Central memory CD4-positive, alpha-beta T cell (primary cell): ENCODE measurements around the gene TFAP2E.

Source experiments
- DNase-seq: peaks from one replicate; pipeline ENCODE4 v3.0.0; 2022
- total RNA-seq, 3 experiments: gene quantifications; one replicate each; lab custom pipeline; 2026; lab: John Stamatoyannopoulos, UW

Gene TFAP2E
- 0.60 to 5.2 (median 2.9) reads per million in 3 experiments for total RNA-seq

- DNase-seq, result no peak
These were observed at the start of gene TFAP2E for GRCh38 chr1:35573198-35574124. Gene TFAP2E, plus strand, starts transcription at chr1:35573314. Its CDS starts 264 bp downstream, at chr1:35573578.

DNA sequence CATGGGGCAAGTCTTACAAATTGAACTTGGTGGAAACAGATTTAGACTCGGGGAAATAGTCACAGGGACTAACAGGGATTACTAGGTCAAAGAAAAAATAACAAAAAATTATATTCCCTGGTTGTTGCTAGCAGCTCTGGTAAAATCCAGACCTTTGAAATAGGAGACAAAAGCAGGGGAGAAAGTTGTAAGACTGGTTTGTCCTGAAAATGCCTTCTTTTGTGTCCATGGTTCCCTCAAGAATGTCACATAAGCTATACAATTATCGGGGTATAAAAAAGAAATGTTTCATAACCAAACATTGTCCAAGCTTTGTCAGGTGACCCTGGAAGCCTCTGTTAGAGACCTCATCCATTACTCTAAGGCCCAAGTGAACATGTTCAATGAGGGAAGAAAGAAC is 49.0 kb upstream of the TFAP2E start:
- no peak for DNase-seq

GRCh38 chr1:35530168-35530567 is 42.9 kb upstream of the TFAP2E start:
- DNase-seq, result no peak

DNA sequence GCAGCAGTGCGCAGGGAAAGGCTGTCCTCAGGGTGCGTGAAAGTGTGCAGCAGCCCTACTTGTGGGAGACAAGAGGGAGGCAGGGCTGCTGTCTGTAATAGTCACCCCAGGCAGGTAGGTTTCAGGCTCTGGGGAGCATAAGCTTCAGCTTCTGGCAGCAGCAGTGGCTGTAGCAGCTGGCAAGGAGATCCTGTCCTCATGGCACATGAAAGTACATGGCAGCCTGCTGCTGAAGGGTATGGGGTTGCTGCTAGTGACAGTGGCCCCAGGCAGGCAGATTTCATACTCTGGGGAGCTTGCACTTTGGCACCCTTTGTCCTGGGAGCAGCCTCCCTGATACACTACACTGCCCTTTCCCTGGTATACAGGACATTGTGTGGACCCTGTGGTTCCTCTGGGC is 42.2 kb upstream of the TFAP2E start:
- DNase-seq, result no peak

GRCh38 chr1:35531368-35531767 is 41.7 kb upstream of the TFAP2E start:
- no peak for DNase-seq

DNA sequence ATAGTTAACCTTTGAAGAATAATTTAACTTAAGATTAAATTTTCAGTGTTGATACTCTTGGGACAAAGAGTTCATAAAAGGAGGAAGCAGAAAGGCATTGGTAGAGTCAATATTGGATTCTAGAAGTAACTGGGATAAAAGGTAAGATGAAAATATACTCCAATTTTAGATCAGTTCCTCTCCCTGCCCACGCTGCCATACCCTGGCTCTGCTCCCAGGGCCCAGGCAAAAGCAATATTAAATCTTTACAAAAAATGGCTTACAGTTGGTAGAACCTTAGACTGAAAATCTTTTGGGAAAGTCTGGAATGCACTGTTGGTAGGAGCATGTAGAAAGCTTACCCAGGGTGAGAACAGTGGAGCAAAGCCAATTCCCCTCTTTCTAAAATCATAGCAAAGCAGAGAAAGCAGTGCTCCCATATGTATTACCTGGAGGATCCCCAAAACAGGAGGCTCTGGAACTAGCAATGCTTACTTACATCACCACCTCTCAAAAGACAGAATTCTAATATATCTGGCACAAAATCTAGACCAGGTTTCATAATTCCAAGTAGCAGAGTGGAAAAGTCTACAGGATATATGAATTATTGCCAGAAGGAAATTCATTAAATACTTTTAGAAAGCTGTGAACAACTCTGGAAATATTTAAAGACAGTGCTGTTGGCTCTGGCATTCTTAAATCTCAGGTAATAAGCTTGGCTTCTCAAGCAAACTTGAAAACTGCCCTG is 40.5 kb upstream of the TFAP2E start:
- DNase-seq, result no peak

DNA sequence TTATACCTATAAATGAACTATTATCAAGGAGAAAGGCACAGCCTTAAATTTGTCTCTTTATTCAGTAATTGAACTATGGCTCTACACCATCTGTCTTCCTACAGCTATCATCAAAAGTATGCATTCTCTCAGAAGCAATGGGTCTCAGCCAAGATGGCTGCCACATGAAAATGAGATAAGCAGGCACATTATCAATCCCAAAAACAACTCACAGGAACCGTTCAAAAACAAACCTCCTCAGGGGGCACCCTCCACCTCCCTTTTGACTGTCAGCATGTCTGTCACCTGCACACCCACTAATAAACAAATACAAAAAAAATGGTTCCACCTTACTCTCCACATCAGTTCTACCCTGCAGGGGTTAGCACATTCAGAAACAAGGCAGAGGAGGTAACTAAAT is 39.5 kb upstream of the TFAP2E start:
- DNase-seq, result no peak

DNA sequence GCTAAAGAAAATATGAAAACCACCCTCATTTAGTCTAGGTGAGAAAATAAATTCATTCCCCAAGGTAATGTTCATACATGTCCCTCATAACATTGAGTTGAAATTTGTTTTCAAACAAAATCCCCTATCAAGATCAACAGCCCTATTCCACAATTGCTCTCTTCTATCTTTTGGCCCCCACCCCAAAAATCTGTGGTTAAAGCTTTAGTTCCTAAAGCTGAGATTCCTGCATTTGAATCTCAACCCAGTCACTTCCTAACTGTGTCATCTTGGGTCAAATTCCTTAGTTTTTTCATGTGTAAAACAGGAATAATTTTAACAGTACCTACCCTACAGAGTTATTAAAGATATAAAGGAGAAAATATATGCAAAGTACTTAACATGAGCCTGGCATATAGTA is 37.9 kb upstream of the TFAP2E start:
- DNase-seq, result no peak

DNA sequence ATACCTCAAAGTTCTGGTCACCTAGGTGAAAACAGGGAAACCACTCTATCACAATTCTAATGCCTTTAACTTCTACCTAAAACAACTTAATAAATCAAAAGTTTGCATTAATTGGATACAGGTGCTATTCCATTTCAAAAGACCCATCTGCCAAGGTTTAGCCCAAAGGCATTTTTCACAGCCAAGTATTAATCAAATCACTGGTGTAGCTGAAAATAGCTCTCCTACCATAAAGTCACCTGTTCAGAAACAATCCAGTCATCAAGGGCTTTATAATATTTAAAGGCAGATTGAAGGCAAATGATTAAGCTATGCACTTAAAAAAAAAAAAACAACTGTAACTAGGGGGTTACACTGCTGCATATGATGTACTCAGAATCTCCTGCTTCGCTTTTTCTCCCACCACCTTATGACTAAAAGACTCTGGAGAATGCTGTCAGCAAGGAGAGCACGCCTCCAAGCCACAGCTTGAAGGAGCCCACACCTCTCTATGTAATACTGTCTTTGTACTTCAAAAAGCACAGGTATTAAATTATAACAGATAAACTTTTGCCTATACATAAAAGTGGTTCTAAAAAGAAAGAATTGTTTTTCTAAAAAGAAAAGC is 36.5 kb upstream of the TFAP2E start:
- no peak for DNase-seq

- DNase-seq, result no peak
These were observed 35.3 kb upstream of the TFAP2E start for GRCh38 chr1:35537806-35538205.

- DNase-seq, result peak; percentile 70
These were observed 33.9 kb upstream of the TFAP2E start for GRCh38 chr1:35539073-35539823.

- DNase-seq, result no peak
These were observed 33.3 kb upstream of the TFAP2E start for GRCh38 chr1:35539824-35540261.

DNA sequence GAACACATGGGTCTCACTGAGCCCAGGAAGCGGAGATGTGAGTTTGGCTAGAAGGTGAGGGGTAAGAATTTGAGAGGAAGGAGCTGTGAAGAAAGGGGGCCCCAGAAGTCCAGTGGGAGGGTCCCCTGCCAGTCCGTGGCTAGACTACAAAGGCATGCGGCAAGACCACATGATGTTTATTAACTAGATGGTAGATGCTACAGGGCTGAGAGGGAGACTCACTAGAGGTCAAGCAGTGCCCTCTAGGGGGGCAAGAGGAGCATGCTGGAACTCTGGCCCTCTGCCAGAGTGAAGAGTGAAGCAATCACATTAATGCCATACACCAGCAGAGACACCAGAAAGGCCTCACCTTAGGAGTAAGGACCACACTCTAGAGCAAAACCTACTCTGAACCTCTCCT is 28.1 kb upstream of the TFAP2E start:
- DNase-seq, result peak; percentile 49

- DNase-seq, result no peak
These were observed 26.5 kb upstream of the TFAP2E start for GRCh38 chr1:35546614-35547013.

DNA sequence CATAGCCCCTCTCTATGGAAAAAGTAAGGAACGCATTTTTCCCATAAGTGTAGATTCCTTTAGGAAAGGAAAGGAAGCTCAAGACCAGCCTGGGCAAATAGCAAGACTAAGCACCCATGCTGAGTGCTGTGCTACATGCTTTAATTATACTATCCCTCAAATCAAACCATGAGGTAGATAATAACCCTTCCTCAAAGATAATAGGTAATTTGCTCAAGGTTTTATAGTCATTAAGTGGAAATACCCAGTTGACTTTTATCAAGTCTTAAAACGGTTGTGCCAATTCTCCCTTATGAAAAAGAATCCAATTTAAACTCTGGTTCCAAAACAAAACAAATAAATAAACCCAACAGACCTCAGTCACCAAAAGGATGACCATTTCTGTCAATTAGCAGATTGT is 19.3 kb upstream of the TFAP2E start:
- no peak for DNase-seq

DNA sequence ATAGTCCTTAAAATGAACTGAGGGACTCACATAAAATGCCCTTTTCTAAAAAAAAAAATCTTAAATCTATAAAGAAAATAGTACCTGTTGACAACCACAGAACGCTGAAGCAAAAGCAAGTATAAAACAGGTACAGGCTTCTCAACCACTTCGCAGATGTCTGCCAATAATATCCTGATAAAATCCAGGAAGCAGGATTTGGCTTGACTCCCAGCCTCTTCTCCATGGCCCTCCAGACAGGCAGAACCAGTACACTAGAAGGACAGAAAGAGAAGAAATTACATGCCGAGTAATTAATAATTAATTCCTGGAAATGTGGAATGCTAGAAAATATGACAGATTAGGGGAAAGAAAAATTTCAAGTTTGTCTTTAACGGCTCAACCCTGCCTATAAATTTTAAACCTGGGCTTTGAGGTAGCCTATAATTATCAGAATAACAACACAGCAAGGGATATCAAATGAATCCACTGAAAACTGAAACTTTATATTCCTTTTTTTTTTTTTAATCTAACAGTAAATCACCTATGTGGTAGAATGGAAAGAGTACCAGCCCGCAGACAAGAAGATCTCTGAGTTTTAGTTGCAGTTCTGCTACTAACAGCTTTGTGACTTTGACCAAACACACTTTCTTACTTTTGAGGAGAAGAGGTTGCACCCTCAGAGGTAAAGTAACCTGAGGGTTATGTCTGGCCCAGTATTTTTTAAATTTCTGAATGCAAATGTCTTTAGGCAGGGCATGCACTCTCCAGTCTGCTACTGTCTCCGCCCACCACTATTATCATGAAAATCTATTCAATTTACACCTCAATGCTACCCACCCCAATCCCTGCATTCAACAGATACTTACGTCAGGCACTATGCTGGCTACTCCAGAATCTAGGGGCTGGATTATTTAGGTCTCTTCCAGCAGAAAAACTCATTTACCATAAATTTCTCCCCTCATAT is 18.6 kb upstream of the TFAP2E start:
- DNase-seq, result no peak

DNA sequence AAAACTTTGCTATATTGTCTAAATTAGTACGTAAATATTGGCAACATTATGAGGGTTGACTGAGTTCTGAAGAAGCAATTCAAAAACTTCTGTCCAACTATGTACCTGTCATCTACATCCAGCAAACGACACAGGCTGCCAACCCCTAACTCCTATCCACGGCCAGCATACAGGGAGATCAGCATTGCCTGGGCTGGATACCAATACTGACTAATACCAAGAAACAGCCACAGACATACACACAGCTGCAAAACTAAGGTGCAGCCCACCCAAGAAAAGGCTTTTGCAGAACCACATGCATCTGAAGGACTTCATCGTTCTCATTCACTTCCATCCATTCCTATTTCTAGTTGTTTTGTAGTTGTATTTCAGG is 17.9 kb upstream of the TFAP2E start:
- DNase-seq, result no peak

DNA sequence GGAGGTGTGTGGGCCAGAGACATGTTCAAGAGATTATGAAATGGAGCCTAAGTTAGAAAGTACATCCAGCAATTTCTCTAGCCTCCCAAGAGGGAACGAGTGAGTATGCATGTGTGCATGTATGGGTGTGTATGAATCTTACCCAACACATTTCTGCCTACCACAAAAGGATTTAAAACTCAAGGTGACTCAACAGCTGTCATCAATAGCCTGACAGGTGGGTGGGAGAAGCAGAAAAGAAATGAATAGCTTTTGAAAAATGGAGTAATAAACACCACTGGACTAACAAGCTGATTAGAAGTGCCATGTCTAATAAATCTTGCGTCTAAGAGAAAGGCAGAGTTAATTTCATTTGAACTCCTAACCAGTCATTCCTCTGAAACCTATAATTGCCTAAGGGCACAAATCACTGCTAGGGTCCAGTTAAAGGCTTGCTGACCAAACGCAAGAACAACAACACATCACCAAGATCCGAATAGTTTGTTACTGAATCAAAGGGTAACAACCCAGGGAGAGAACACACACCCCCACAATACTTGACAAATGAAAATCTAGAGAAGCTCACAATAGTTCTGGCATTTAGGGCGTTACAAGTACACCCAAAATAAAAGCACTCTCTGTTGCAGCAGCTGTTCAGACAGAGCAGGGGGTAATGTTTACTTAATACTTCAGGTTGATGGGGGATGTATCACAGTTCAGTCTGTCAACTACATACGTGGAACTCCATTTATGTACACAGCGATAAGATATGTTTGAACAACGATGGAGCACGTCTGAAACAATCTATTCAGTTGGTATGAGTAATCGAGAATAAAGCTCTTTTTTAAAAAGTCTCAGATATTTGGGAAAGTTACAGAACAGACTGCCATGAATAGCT is 17.3 kb upstream of the TFAP2E start:
- no peak for DNase-seq

- DNase-seq, result no peak
These were observed 16.5 kb upstream of the TFAP2E start for GRCh38 chr1:35556484-35557117.

GRCh38 chr1:35557118-35557610 is 15.9 kb upstream of the TFAP2E start, which contains the start of gene KIAA0319L:
Gene KIAA0319L, minus strand, starts transcription at chr1:35557403. Its CDS starts 2,912 bp downstream, at chr1:35554491.
- no peak for DNase-seq
